ENCODE measurements around the gene SETX.

The SETX gene

DNA sequence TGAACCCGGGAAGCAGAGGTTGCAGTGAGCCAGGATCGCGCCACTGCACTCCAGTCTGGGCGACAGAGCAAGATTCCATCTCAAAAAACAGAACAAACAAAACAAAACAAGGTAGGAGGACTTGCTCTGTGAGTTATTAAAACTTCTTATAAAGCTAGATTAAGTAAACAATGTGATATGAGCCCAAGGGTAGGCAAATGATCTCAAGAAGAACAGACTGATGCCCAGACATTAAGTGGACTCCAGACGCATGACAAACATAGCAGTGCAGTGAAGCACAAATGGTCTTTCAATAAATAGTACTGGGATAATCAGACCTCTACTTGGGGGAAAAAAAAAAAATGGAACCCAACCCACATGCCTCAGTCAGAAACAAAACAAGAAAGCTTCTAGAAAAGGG is 45.7 kb downstream of the SETX start:
- no peaks in the 10 kb centered on the region for H3K27me3 ChIP-seq (ENCODE audit: insufficient read depth, poor library complexity, severe bottlenecking)
- no peak for DNase-seq (ENCODE audit: low read depth in 1 of 2, low spot score in 1 of 2)
- no peak overlapping the region for H3K4me3 ChIP-seq (replicated peaks; ENCODE audit: insufficient read depth, low read length)
- H3K27ac ChIP-seq (replicated peaks) = no peak overlapping the region
- TF ChIP-seq POLR2AphosphoS5 (IDR thresholded peaks at IDR 0.05; ENCODE audit: low read depth) (no peak), SPI1 (IDR thresholded peaks at IDR 0.05; ENCODE audit: borderline replicate concordance, low read depth) (no peak), GABPA (IDR thresholded peaks at IDR 0.05; ENCODE audit: low read depth) (no peak)
- TF ChIP-seq, protein P1, sequence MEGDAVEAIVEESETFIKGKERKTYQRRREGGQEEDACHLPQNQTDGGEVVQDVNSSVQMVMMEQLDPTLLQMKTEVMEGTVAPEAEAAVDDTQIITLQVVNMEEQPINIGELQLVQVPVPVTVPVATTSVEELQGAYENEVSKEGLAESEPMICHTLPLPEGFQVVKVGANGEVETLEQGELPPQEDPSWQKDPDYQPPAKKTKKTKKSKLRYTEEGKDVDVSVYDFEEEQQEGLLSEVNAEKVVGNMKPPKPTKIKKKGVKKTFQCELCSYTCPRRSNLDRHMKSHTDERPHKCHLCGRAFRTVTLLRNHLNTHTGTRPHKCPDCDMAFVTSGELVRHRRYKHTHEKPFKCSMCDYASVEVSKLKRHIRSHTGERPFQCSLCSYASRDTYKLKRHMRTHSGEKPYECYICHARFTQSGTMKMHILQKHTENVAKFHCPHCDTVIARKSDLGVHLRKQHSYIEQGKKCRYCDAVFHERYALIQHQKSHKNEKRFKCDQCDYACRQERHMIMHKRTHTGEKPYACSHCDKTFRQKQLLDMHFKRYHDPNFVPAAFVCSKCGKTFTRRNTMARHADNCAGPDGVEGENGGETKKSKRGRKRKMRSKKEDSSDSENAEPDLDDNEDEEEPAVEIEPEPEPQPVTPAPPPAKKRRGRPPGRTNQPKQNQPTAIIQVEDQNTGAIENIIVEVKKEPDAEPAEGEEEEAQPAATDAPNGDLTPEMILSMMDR (IDR thresholded peaks at IDR 0.05; ENCODE audit: insufficient read depth, low read length) = no peak
- TF ChIP-seq, protein P2, sequence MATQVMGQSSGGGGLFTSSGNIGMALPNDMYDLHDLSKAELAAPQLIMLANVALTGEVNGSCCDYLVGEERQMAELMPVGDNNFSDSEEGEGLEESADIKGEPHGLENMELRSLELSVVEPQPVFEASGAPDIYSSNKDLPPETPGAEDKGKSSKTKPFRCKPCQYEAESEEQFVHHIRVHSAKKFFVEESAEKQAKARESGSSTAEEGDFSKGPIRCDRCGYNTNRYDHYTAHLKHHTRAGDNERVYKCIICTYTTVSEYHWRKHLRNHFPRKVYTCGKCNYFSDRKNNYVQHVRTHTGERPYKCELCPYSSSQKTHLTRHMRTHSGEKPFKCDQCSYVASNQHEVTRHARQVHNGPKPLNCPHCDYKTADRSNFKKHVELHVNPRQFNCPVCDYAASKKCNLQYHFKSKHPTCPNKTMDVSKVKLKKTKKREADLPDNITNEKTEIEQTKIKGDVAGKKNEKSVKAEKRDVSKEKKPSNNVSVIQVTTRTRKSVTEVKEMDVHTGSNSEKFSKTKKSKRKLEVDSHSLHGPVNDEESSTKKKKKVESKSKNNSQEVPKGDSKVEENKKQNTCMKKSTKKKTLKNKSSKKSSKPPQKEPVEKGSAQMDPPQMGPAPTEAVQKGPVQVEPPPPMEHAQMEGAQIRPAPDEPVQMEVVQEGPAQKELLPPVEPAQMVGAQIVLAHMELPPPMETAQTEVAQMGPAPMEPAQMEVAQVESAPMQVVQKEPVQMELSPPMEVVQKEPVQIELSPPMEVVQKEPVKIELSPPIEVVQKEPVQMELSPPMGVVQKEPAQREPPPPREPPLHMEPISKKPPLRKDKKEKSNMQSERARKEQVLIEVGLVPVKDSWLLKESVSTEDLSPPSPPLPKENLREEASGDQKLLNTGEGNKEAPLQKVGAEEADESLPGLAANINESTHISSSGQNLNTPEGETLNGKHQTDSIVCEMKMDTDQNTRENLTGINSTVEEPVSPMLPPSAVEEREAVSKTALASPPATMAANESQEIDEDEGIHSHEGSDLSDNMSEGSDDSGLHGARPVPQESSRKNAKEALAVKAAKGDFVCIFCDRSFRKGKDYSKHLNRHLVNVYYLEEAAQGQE (IDR thresholded peaks at IDR 0.05; ENCODE audit: insufficient replicate concordance, low read depth) = no peak

DNA sequence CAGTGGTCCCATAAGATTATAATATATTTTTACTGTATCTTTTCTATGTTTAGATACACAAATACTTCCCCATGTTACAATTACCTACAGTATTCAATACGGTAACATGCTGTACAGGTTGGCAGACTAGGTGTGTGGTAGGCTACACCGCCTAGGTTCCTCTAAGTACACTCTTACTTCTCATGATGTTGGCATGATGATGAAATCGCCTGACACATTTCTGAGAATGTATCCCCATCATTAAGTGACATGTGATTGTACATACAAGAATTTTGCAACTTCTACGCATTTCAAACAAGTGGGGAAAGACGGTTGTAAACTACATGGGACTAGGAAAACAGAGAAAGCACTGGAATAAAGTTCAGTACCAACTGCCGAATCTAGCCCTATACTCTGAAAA is 53.3 kb downstream of the SETX start:
- Histone ChIP-seq H3K4me3 (replicated peaks; ENCODE audit: insufficient read depth, low read length) (no peak overlapping the region), H3K27me3 (ENCODE audit: insufficient read depth, poor library complexity, severe bottlenecking) (no peaks in the 10 kb centered on the region), H3K27ac (replicated peaks) (no peak overlapping the region)
- TF ChIP-seq, protein P2 (IDR thresholded peaks at IDR 0.05; ENCODE audit: insufficient replicate concordance, low read depth) = no peak
- TF ChIP-seq POLR2AphosphoS5 (IDR thresholded peaks at IDR 0.05; ENCODE audit: low read depth) (no peak), GABPA (IDR thresholded peaks at IDR 0.05; ENCODE audit: low read depth) (no peak), SPI1 (IDR thresholded peaks at IDR 0.05; ENCODE audit: borderline replicate concordance, low read depth) (no peak)
- TF ChIP-seq, protein P1 (IDR thresholded peaks at IDR 0.05; ENCODE audit: insufficient read depth, low read length) = no peak
- DNase-seq (ENCODE audit: low read depth in 1 of 2, low spot score in 1 of 2) = peak in 1 of 2 experiments; percentile 22

DNA sequence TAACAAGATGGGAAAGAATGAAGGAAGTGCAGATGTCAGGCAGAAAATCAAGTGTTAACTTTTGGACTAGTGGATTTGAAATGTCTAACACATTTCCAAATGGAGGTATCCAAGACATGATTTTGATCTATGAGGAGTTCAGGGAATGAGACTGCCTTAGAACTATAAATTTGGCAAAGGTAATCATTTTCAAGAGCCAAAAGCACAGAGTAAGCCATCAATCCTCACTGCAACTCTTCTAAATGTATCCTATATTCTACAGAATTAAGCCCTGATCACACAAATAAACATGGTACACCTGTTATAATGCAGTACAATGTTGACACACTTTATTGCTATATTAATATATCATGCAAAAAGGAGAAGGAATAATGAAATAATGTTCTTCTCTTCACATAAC is 55.6 kb downstream of the SETX start:
- Histone ChIP-seq H3K4me3 (replicated peaks; ENCODE audit: insufficient read depth, low read length) (no peak overlapping the region), H3K27ac (replicated peaks) (no peak overlapping the region), H3K27me3 (ENCODE audit: insufficient read depth, poor library complexity, severe bottlenecking) (no peaks in the 10 kb centered on the region)
- no peak for DNase-seq (ENCODE audit: low read depth in 1 of 2, low spot score in 1 of 2)
- TF ChIP-seq SPI1 (IDR thresholded peaks at IDR 0.05; ENCODE audit: borderline replicate concordance, low read depth) (no peak), GABPA (IDR thresholded peaks at IDR 0.05; ENCODE audit: low read depth) (no peak), POLR2AphosphoS5 (IDR thresholded peaks at IDR 0.05; ENCODE audit: low read depth) (no peak)
- TF ChIP-seq, protein P1 (IDR thresholded peaks at IDR 0.05; ENCODE audit: insufficient read depth, low read length) = no peak
- TF ChIP-seq, protein P2 (IDR thresholded peaks at IDR 0.05; ENCODE audit: insufficient replicate concordance, low read depth) = no peak
